WI38 (cell line): Measurements from ENCODE around the gene DIMT1.

Source experiments
- H3K4me3 ChIP-seq: 2 replicates; pipeline ENCODE4 v1.5.1; 2011; ENCODE audit warnings: low read depth, mild to moderate bottlenecking, control low read depth, low read length
- TF ChIP-seq, protein P1 (sequence below): IDR thresholded peaks from 2 replicates; pipeline ENCODE4 v1.5.1; 2012; ENCODE audit warnings: low read depth, mild to moderate bottlenecking, control low read depth, low read length

Gene DIMT1

DNA sequence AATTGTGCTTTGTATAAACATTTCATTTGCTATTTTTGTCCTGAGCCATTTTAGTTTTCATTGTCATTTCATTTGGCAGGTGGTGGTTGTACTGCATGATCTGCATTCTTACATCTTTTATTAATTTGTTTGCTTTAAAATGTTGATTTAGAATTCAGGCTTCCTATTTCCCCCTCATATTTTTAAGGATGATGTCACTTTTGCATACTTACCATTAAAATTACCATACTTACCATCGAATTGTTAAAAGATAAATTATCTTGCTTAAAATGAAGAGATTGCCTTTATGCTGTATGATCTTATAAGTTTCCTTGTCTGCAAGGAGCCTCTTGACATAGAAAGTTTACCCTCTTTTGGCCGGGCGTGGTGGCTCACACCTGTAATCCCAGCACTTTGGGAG lies 31.1 kb downstream of the DIMT1 start:
- H3K4me3 ChIP-seq = no peak overlapping the region
- TF ChIP-seq, protein P1, sequence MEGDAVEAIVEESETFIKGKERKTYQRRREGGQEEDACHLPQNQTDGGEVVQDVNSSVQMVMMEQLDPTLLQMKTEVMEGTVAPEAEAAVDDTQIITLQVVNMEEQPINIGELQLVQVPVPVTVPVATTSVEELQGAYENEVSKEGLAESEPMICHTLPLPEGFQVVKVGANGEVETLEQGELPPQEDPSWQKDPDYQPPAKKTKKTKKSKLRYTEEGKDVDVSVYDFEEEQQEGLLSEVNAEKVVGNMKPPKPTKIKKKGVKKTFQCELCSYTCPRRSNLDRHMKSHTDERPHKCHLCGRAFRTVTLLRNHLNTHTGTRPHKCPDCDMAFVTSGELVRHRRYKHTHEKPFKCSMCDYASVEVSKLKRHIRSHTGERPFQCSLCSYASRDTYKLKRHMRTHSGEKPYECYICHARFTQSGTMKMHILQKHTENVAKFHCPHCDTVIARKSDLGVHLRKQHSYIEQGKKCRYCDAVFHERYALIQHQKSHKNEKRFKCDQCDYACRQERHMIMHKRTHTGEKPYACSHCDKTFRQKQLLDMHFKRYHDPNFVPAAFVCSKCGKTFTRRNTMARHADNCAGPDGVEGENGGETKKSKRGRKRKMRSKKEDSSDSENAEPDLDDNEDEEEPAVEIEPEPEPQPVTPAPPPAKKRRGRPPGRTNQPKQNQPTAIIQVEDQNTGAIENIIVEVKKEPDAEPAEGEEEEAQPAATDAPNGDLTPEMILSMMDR = no peak

DNA sequence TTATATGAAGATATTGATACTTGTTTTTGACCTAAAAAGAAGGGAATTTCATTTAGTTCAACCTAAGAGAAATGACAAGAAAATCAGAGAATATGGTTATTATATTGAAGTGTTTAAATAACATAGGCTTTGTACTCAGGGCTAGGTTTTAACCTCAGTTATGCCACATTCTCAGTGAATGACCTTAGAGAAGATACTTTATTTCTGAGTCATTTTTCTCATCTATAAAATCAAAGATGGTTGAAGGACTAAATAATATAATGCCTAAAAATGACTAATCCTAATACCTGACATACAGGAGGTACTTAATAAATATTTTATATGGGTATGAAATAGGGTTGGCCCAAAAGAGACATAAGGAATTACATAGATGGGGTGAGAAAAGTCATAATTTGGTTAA lies 32.3 kb downstream of the DIMT1 start:
- TF ChIP-seq, protein P1 = no peak
- no peak overlapping the region for H3K4me3 ChIP-seq

DNA sequence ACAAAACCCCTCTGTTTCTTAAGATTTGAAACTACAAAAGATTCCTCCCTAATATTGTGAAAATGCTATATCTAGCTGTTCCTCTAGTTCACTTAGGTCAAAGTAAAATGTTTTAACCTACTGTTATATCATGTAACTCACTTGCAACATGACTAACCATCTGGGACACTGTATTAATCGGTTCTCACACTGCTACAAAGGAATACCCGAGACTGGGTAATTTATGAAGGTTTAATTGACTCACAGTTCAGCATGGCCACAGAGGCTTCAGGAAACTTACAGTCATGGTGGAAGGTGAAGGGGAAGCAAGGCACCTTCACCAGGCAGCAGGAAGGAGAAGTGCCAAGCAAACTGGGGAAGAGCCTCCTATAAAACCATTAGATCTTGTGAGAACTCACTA lies 34.7 kb downstream of the DIMT1 start:
- TF ChIP-seq, protein P1 = no peak
- H3K4me3 ChIP-seq = no peak overlapping the region

DNA sequence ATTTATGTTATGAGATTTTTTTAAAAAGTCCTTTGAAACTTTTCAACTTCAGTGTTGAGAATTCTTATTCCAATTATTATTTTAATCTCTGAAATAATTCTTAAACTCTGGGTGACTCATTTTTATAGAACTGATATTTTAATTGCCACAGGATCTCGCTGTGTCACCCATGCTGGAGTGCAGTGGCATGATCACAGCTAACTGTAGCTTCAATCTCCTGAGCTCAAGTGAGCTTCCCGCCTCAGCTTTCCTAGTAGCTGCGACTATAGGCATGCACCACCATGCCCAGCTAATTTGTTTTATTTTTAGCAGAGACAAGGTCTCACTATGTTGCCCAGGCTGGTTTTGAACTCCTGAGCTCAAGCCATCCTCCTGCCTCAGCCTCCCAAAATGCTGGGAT lies 41.0 kb downstream of the DIMT1 start:
- no peak overlapping the region for H3K4me3 ChIP-seq
- TF ChIP-seq, protein P1 = no peak

DNA sequence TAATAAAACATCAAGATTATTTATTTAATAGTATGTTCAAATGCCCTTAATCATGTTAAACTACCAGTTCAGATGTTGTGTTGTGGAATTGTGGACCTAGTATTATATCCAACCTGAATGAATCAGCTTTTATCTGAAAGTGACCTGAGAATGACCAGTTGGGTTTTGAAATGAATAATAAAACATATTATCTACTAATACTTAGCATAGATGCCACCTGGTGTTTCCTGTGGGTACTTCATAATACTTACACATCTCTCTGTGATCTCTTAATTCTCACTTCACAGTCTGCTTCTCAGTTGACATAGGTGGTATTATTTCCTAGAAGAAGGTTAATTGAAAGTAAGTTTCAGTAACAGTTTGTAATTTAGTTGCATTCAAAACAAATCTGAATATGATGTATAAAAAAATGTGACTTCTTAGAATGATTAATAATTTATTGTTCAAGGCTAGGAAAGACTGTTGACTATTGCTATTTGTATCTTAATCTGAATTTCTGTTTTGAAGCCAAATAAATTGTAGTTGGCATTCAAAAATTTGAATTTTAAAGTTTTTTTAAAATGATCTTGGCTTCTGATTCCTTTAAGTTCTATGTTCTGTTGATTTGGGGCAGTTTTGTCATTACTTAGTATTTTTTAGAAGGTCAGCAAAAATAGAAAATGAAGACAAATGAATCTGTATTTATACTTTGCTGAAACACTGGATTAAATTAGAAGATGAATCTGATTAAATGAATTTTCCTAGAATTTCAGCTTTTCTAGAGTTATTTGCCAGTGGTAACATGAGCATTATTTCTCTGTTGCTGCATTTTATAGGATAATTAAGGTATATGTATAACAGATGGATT lies 49.5 kb downstream of the DIMT1 start:
- TF ChIP-seq, protein P1 = peak; percentile 30; the same call in 1 of the 2 replicates
- H3K4me3 ChIP-seq = no peak overlapping the region

DNA sequence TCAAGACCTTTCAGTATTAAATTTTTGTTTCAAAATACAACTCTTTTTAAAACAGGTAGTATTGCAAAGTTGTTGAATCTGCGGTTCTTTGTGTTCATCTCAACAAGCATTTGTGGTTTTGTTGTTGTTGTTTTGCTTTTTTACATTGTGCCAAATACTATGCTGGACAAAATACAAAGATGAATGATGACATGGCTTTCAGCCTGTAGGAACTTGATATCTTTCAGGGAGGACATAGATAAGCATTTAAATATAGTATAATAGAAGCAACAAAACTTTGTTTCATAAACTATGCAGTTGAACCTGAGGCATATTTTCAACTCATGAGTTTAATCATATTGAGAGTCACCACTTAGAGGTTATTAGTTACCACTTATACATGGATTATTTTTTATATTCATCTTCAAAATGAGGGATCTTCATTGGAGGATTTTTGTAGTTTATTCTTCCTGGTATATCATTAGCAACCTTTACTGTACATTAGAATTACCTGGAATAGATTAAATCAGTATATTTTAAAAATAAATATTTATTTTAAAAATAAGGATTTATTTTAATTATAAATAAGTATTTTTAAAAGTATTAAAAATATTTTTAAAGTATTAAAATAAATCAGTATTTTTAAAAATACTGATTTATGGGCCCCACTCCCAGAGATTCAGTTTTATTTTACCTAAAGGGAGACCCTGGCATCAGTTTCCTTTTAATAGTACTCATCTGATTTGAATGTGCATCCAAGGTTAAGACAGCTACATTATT lies 54.8 kb downstream of the DIMT1 start:
- H3K4me3 ChIP-seq = no peak overlapping the region
- TF ChIP-seq, protein P1 = no peak

DNA sequence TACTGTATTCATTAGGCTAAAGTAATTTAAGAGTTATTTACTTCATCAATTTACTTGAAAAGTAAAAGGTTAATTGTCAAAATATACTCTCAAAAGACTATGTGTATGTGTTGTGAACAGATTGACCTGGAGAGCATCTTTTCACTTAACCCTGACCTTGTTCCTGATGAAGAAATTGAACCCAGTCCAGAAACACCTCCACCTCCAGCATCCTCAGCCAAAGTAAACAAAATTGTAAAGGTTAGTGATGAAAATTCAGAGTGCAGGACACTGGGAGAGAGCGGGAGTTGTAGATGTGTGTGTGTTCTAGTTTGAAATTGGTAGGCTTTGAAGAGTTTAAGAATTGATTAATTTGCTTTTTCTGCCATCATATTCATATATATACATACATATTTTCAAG lies 55.8 kb downstream of the DIMT1 start:
- TF ChIP-seq, protein P1 = no peak
- H3K4me3 ChIP-seq = no peak overlapping the region
